H54 (cell line): ENCODE data around the gene ZNF423.
A peak's percentile ranks its signal among the peaks of the same experiment; 100 is the strongest.

ENCODE experiments used
- DNase-seq: peaks from one replicate; pipeline ENCODE4 v3.0.0; 2011; ENCODE audit warnings: low spot score, mixed read lengths; ENCODE audit not compliant: insufficient read length
- FAIRE-seq: peaks from 3 replicates; lab custom pipeline; 2011; peaks lifted over from hg19 to GRCh38; lab: Jason Lieb, UNC
- POLR2A ChIP-seq: IDR thresholded peaks from 2 replicates; pipeline ENCODE4 v1.6.1; 2011; ENCODE audit warnings: low read depth, mild to moderate bottlenecking, low read length

ZNF423 gene

DNA sequence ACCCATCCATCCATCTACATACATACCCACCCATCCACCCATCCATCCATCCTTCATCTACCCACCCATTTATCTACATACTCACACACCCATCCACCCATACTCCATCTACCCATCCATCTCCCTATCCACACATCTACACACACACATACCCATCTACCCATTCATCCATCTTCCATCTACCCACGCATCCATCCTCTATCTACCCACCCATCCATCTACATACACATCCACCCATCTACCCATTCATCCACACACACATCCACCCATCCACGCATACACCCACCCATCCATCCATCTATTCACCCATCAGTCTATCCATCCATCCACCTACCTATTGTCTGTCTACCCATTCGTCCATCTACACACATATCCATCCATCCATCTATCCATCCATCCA lies 227.8 kb downstream of the ZNF423 start:
- no peak for FAIRE-seq
- no peak for DNase-seq
- no peak for TF ChIP-seq POLR2A

DNA sequence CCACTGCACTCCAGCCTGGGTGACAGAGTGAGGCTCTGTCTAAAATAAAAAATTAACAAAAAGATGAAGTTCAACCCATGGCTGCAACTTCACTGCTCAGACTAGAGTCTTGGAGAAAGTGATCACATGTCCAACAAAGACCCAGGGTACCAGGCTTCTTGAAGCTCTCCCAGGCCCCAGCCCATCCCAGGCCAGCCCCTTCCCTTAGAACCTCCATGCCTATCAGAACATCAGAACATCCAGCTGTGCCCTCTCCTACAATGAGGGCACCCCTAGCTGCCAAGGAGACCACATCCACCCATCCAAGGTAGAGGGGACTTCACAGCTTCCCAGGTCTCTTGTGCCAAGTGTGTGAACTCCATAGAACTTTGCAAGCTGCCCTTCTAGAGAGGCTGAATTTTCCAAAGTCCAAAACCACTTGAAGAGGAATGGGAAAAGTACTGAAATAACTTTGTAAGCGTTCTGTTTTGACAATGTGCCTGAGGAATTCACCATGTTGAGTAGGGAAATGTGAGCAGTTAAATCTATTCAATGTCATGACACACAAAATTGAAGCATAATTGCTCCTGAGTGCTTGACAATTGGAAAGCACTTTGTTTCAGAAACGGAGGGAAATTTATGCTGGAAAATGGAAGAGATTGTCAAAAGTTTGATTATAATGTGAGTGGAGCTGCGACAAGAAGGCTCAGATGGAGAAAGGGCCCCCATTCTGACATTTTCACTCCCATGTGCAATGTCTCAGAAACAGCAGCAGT lies 230.4 kb downstream of the ZNF423 start:
- no peak for DNase-seq
- TF ChIP-seq POLR2A, result no peak
- no peak for FAIRE-seq

DNA sequence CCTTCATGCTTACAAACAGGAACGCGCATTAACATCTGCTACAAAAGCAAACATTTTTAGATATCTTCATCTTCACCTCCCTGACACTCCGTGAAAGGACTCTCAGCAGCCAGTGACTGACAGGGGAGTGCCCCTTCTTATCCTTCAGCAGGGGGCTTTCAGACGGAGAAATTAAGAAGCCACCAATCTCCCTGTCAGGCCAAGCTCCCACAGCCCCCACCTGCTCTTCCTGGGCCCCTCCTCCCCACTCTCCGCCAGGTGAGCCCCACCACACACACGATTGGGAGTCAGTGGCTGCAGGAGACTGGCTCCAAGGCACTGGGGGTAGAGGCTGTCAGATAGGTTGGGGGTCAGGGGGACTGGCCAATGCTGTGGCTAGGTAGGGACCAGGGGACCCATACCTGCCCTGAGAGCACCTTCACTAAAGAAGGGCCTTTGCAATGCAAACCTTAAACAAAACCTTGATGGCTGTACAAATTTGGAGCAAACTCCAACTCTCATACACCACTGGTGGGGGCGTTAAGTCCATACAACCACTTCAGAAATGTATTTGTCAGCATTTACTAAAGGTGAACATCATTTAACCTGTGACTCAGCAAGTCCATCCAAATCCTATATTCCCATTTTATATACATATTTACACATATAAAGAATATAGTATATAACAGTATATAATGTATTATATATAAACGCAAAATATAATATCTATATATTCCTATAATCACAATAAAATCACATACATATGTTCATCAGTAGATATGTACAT lies 232.2 kb downstream of the ZNF423 start:
- TF ChIP-seq POLR2A, result no peak
- no peak for DNase-seq
- no peak for FAIRE-seq

DNA sequence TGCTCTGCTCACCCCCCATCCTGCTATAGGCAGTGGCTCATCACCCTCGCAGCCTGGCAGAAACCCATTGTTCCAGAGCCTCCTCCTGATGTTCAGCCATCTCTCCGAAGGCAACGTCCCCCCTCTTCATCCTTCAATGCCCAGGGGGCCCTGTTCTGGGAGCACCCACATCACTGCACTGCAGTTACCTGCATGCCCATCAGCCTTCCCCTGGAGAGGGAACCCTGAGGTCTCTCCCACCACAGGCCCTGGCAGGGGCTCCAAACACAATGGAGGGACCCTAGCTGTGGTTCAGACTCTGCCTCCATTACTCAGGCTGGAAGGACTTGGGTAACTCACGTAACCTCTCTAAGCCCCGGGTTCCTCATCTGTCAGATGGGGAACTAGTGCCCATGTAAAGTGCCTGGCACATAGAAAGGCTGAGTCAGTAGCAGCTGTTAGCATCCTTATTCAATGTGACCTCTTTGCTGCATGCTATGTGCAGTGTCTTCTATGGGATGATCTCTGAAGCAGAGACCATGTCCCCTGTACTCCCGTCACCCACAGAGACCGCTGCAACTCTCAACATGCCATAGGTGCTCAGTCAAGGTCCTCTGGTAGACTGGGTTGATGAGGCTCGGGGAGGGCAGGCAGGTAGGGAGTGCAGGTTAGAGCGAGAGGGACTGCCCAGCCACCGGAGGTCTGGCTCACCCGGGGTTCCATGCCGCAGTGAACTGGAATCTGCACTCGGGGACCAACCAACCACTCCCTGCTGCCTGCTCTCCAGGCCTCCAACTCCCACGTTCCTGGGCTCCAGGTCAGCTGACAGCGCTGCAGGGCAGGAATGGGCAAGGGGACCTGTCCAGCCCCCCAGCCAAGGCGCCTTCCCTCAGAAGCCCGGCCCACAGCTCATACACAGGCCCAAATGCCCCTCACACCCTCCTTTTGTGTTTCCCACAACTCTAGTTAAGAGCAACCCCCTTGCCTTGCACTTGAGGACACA lies 233.2 kb downstream of the ZNF423 start:
- no peak for TF ChIP-seq POLR2A
- no peak for FAIRE-seq
- DNase-seq, result no peak

DNA sequence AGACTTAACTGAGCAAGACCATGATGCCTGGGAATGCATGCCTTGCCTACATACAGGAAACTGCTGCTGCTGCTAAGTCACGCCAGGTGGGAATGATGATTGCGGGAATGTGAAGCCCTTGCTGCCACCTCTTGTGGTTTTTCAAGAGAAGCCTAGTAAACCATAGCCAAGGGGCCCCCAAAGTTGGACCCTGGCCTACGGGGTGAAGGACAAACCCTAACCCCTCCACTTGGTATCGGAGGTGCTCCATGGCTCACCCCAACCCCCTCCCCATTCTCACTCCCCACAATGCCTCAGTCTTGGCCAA lies 233.9 kb downstream of the ZNF423 start:
- FAIRE-seq, result no peak
- no peak for TF ChIP-seq POLR2A
- no peak for DNase-seq

DNA sequence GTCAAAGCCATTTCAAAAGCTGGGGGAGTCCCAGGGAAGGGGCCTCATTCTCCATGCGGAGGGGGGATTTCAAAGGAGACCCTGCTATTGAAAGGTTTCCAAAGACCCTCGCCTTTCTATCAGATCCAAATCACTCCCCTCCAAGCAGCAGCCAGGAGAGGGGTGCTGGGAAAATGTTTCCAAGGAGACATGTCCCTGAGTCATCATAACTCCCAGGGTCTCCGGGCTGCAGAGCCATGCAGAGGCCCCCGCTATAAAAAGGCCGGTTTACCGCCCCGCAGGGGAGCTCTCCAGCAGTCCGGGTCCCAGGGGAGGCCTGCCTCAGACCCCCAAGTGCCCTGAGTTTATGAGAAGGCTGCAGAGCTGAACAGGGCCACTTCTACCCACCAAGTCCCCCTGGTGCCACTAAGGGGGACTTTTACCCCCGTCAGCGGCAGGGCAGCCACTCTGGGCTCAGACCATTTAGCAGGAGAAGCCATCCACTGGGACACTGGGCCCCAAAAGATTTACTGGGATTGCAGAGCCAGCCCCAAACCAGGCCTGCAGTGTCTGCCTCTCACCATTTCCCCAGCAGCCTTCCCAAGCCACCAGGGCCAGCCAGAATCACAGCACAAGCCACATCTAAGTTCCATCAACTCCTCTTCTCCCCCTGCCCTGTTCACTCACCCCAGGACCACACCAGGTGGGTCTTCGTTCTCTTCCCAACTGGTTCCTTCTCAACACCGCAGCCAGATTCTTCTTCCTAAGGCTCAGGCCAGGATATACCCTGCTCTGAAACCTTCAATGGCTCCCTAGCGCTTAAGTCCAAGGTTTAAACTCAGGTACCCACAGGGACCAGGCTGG lies 234.4 kb downstream of the ZNF423 start:
- no peak for FAIRE-seq
- DNase-seq, result no peak
- TF ChIP-seq POLR2A, result no peak

DNA sequence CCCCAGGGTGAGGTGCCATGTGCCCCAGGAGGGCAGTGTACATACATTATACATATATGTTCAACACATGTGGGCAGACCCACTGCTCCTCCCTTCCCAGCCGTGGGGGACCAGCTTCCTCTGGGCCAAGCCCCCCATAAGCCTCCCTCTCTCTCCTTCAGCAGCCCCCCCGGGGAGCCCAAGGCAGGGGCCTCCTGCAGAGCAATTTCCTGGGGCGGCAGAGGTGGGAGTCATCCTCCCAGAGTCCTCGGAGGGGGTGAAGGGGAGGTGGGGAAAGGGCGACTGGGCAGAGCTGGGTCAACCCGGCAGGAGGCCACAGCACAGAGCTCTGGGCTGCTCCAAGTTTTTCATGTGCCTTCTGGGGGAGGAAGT lies 235.1 kb downstream of the ZNF423 start:
- FAIRE-seq (no peak), DNase-seq (no peak)
- TF ChIP-seq POLR2A, result no peak

DNA sequence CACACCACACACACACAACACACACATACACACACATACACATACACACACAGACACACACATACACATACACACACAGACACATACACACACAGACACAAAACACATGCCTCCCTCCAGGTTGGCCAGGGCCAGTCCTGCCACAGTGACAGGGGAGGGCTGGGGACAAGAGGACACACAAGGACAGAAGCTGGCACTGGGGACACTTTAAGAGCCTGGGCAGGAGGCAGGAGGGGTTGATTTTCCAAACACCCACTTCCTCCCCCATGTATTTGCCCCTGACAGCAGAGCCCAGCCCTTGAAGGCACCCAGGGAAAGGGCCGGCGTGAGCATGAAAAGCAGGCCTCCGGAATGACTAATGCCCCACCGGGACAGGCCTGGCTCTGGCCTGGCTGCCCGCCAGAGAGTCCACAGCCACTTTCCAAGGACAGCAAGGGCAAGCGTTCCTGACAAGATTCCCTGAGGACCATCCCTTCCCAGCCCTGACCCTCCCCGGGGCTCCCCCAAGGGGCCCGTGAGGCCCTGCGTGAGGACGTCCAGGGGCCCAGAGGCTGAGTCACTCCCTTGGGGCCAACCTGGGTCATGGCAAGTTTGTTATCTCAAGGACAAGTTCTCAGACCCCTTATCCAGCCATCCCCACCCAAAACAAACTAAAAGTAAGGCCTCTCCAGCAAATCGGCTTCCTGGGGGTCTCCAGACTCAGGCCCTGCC lies 235.6 kb downstream of the ZNF423 start:
- DNase-seq (peak; percentile 57), FAIRE-seq (no peak)
- TF ChIP-seq POLR2A, result no peak

DNA sequence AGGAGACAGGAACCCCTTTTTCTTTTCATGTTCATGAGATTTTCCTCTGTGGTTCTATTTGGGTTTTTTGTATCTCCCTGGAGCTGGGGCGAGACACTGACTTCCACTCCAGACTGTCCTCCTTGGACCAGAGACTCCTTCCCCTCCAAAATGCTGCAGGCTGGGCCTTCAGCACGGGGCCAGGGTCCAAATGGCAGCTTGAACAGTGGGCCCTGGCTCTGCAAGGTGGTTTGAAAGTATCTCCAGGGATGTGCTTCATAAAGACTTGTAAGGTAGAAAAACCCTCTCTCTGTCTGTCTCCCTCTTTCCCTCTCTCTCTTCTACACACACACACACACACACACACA lies 236.1 kb downstream of the ZNF423 start:
- no peak for FAIRE-seq
- DNase-seq, result no peak
- TF ChIP-seq POLR2A, result no peak

DNA sequence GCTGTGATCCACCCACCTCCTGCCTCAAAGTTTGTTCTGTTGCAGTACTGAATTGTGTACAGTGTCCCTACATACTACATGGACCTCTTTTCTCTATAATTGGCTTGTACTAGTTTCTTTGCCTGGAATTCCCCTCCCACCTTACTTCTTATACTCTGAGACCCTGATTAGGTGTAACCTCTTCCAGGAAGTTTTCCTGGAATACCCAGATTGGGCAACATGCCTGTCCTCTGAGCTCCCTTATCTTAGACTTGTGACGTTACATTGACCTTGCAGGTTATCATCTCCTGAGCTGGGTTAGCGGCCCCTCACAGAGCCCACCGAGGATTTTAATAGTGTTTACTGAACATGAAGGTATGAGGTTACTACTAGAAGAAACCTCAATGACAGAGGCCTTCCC lies 237.0 kb downstream of the ZNF423 start:
- FAIRE-seq (no peak), DNase-seq (no peak)
- no peak for TF ChIP-seq POLR2A

DNA sequence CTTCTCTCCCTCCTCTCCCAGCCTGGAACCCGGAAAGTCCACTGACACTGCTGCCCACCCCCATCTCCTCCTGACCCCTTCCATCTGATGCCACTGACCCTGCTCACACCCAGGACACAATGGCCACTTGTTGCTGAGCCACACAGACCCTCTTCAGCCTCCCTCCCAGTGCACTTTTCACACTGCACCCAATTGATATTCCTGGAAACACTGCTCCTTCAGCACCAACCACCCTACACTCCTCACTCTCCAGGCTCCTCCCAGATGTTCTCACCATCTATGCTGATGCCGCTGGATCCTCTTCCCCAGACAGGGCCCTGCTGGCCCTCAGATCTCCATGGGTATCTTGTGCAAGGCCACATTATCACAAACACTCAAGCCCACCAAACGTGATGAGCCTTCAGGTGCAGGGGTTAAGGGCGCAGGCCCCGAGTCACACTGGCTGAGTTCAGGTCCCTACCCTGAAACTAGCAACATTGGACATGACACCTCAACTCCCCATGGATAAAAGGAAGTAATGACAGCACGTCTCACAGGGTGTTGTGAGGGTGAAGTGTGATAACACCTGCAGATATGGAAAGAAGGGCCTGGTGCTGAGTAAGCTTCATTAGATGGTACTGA lies 238.1 kb downstream of the ZNF423 start:
- no peak for DNase-seq
- no peak for TF ChIP-seq POLR2A
- no peak for FAIRE-seq

DNA sequence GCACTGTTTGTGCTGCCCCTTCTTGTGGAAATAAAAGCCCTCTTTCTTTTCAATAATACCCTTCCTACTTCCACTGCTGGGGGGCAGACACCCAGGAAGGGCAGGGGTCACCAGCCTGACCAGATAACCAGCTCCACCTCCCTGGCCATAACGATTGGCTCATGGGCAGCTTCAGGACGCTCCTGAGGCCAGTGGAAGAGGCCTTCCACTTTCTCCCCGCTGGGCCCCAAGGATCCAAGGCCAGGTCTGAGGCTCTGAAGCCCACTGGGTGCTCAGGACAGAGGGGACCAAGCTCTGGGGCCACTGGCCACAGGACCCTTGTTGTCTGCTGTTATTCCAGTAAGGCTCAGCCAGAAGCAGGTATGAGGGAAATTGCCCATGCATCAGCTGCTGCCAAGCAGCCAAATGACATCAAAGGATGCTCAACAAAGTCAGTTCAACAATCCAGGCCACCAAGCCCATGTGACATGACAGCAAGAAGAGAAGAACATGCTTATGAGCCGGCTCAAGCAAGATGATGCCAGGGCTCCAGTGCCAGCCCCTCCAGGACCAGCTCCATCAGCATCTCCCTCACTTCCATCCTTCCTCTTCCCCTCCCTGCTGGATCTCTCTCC lies 238.8 kb downstream of the ZNF423 start:
- TF ChIP-seq POLR2A, result no peak
- FAIRE-seq (no peak), DNase-seq (no peak)
